ENCODE results near the gene PIR.

DNA sequence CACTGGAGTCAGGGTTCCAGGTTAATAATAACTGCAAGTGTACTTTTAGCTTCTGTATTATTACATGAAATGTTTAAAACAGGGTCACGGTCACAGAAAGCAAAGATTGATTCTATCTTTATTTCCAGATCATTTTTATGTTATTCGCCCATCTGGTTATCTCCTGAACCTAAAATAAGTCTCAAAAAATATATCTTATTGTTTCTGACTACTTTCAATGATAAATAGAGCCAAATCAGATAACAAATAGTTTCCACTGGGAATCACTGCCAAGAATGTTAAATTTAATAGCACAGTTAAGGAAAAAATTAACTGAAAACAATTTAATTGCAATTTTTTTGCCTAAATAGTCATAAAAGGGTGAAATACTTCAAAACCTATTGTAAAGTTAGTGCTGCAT lies 91.8 kb downstream of the PIR start:
- TF ChIP-seq SMAD3 (CRISPR knock-in tag; conservative IDR thresholded peaks at IDR 0.05) = no peak
- no peak for TF ChIP-seq POLR2A (conservative IDR thresholded peaks at IDR 0.05)
- TF ChIP-seq, protein P1, sequence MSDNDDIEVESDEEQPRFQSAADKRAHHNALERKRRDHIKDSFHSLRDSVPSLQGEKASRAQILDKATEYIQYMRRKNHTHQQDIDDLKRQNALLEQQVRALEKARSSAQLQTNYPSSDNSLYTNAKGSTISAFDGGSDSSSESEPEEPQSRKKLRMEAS (CRISPR knock-in tag; IDR thresholded peaks at IDR 0.05) = no peak
- no peak for TF ChIP-seq ZNF766 (CRISPR knock-in tag; conservative IDR thresholded peaks at IDR 0.05)
- TF ChIP-seq RBM34 (IDR thresholded peaks at IDR 0.05; ENCODE audit: borderline replicate concordance, insufficient read depth, low read length) = no peak
- TF ChIP-seq POLR2AphosphoS2 (IDR thresholded peaks at IDR 0.05; ENCODE audit: low read length) = no peak
- TF ChIP-seq, protein P2, sequence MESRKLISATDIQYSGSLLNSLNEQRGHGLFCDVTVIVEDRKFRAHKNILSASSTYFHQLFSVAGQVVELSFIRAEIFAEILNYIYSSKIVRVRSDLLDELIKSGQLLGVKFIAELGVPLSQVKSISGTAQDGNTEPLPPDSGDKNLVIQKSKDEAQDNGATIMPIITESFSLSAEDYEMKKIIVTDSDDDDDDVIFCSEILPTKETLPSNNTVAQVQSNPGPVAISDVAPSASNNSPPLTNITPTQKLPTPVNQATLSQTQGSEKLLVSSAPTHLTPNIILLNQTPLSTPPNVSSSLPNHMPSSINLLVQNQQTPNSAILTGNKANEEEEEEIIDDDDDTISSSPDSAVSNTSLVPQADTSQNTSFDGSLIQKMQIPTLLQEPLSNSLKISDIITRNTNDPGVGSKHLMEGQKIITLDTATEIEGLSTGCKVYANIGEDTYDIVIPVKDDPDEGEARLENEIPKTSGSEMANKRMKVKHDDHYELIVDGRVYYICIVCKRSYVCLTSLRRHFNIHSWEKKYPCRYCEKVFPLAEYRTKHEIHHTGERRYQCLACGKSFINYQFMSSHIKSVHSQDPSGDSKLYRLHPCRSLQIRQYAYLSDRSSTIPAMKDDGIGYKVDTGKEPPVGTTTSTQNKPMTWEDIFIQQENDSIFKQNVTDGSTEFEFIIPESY (CRISPR knock-in tag; IDR thresholded peaks at IDR 0.05) = no peak
- no peak for TF ChIP-seq JUND (IDR thresholded peaks at IDR 0.05; ENCODE audit: borderline replicate concordance, low read depth, low read length)
- no peak for TF ChIP-seq JUND (tag; IDR thresholded peaks at IDR 0.05; ENCODE audit: borderline replicate concordance, low read depth, low read length)
- TF ChIP-seq NFE2 (IDR thresholded peaks at IDR 0.05; ENCODE audit: low read depth) = no peak
- TF ChIP-seq, protein P3, sequence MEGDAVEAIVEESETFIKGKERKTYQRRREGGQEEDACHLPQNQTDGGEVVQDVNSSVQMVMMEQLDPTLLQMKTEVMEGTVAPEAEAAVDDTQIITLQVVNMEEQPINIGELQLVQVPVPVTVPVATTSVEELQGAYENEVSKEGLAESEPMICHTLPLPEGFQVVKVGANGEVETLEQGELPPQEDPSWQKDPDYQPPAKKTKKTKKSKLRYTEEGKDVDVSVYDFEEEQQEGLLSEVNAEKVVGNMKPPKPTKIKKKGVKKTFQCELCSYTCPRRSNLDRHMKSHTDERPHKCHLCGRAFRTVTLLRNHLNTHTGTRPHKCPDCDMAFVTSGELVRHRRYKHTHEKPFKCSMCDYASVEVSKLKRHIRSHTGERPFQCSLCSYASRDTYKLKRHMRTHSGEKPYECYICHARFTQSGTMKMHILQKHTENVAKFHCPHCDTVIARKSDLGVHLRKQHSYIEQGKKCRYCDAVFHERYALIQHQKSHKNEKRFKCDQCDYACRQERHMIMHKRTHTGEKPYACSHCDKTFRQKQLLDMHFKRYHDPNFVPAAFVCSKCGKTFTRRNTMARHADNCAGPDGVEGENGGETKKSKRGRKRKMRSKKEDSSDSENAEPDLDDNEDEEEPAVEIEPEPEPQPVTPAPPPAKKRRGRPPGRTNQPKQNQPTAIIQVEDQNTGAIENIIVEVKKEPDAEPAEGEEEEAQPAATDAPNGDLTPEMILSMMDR (IDR thresholded peaks at IDR 0.05 in 2 of 3, conservative IDR thresholded peaks at IDR 0.05 in 1 of 3; ENCODE audit: insufficient read depth in 2 of 3, low read depth in 1 of 3, low read length in 3 of 3) = no peak
- no peak for TF ChIP-seq EP300 (IDR thresholded peaks at IDR 0.05; ENCODE audit: low read length)
- no peak for TF ChIP-seq CEBPB (tag; IDR thresholded peaks at IDR 0.05)
- TF ChIP-seq, protein P4, sequence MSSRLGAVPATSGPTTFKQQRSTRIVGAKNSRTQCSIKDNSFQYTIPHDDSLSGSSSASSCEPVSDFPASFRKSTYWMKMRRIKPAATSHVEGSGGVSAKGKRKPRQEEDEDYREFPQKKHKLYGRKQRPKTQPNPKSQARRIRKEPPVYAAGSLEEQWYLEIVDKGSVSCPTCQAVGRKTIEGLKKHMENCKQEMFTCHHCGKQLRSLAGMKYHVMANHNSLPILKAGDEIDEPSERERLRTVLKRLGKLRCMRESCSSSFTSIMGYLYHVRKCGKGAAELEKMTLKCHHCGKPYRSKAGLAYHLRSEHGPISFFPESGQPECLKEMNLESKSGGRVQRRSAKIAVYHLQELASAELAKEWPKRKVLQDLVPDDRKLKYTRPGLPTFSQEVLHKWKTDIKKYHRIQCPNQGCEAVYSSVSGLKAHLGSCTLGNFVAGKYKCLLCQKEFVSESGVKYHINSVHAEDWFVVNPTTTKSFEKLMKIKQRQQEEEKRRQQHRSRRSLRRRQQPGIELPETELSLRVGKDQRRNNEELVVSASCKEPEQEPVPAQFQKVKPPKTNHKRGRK (tag; IDR thresholded peaks at IDR 0.05) = no peak
- no peak for TF ChIP-seq EZH2 (IDR thresholded peaks at IDR 0.05; ENCODE audit: borderline replicate concordance, low read depth, low read length)
